NT2/D1 (cell line): Measurements from ENCODE around the gene ACOT8.

Experiments
- DNase-seq: peaks from one replicate; pipeline ENCODE4 v3.0.0-alpha.2; 2011; ENCODE audit warnings: low read depth, low spot score
- H3K27me3 ChIP-seq: 2 replicates; pipeline ENCODE4 v1.6.0; 2011; ENCODE audit warnings: mild to moderate bottlenecking; ENCODE audit not compliant: insufficient read length, insufficient read depth
- H3K36me3 ChIP-seq: 2 replicates; pipeline ENCODE4 v1.6.1; 2011; ENCODE audit warnings: mild to moderate bottlenecking, low read length, mixed read lengths; ENCODE audit not compliant: insufficient read depth, insufficient read length
- H3K4me1 ChIP-seq: 2 replicates; pipeline ENCODE4 v1.5.1; 2011; ENCODE audit not compliant: insufficient read depth, insufficient read length
- H3K4me3 ChIP-seq: 2 replicates; pipeline ENCODE4 v1.5.1; 2011; ENCODE audit warnings: low read depth; ENCODE audit not compliant: insufficient read length
- H3K9ac ChIP-seq: 2 replicates; pipeline ENCODE4 v1.6.0; 2011; ENCODE audit warnings: low read depth; ENCODE audit not compliant: insufficient read length
- H3K9me3 ChIP-seq: 2 replicates; pipeline ENCODE4 v1.5.1; 2011; ENCODE audit warnings: mild to moderate bottlenecking, low read length; ENCODE audit not compliant: insufficient read depth
- SUZ12 ChIP-seq: IDR thresholded peaks from 2 replicates; pipeline ENCODE4 v1.6.1; 2011; ENCODE audit not compliant: insufficient read length, insufficient read depth; ENCODE audit errors: extremely low read depth
- YY1 ChIP-seq: IDR thresholded peaks from 2 replicates; pipeline ENCODE4 v1.6.1; 2011; ENCODE audit not compliant: insufficient read length, insufficient read depth
- ZNF274 ChIP-seq: IDR thresholded peaks from 2 replicates; pipeline ENCODE4 v1.6.1; 2011; ENCODE audit warnings: mild to moderate bottlenecking, low read depth, low read length

The ACOT8 gene

GRCh38 chr20:45872626-45873025, 15.4 kb upstream of the ACOT8 start:
- Histone ChIP-seq H3K27me3 (no peaks in the 10 kb centered on the region), H3K4me3 (no peak overlapping the region), H3K36me3 (peaks cover 11% of the 10 kb centered on the region), H3K4me1 (no peaks in the 10 kb centered on the region), H3K9ac (no peak overlapping the region), H3K9me3 (no peaks in the 10 kb centered on the region)
- no peak for TF ChIP-seq YY1
- TF ChIP-seq SUZ12, result no peak
- no peak for TF ChIP-seq ZNF274
- DNase-seq, result no peak

- Histone ChIP-seq H3K4me3 (no peak overlapping the region), H3K9me3 (no peaks in the 10 kb centered on the region), H3K27me3 (no peaks in the 10 kb centered on the region), H3K9ac (no peak overlapping the region), H3K4me1 (no peaks in the 10 kb centered on the region), H3K36me3 (no peaks in the 10 kb centered on the region)
- no peak for DNase-seq
- TF ChIP-seq YY1, result no peak
- TF ChIP-seq SUZ12, result no peak
These were observed 10.6 kb upstream of the ACOT8 start for GRCh38 chr20:45867819-45868176.

GRCh38 chr20:45867136-45867818, 10.1 kb upstream of the ACOT8 start:
- DNase-seq, result no peak
- H3K36me3 ChIP-seq, result no peaks in the 10 kb centered on the region
- H3K4me1 ChIP-seq, result no peaks in the 10 kb centered on the region
- no peaks in the 10 kb centered on the region for H3K9me3 ChIP-seq
- TF ChIP-seq SUZ12 (no peak), ZNF274 (no peak), YY1 (no peak)
- H3K27me3 ChIP-seq, result no peaks in the 10 kb centered on the region
- H3K4me3 ChIP-seq, result no peak overlapping the region
- H3K9ac ChIP-seq, result no peak overlapping the region

GRCh38 chr20:45866454-45866853, 9.3 kb upstream of the ACOT8 start:
- TF ChIP-seq YY1 (no peak), ZNF274 (no peak), SUZ12 (no peak)
- Histone ChIP-seq H3K4me3 (no peak overlapping the region), H3K27me3 (no peaks in the 10 kb centered on the region), H3K4me1 (no peaks in the 10 kb centered on the region), H3K36me3 (no peaks in the 10 kb centered on the region), H3K9me3 (no peaks in the 10 kb centered on the region), H3K9ac (no peak overlapping the region)
- DNase-seq, result no peak

DNA sequence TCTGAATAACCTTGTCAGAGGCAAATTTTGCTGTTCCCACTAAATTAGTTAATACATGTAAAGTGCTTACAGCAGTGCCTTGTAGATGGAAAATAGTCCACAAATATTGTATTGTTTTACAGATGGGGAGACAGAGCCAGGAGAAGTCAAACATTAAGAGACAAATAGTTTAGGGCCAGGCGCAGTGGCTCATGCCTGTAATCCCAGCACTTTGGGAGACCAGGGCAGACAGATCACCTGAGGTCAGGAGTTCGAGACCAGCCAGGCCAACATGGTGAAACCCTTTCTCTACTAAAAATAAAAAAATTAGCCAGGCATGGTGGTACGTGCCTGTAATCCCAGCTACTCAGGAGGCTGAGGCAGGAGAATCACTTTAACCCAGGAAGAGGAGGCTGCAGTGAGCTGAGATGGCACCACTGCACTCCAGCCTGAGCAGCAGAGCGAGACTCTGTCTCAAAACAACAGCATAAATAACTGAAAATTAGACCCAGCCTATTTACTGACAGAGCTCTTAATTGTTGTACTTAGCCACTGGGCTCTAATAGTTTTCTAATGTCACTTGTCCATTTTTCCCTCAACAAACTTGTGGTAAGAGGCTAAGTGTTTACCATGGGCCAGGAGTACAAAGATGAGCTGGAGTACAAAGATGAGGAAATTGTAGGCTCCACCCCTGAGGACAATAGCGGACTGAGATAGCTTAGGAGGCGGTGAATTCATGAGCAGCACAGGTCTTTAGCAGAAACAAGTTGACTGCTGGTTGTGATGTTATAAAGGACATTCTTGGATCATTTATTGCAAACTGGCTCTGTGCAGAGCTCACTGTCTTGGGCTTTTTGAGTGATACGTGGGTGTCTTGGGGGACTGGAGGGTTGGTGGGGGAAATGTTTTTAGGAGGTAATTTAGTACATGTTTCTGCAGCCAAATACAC, 6.6 kb upstream of the ACOT8 start:
- no peak overlapping the region for H3K4me3 ChIP-seq
- no peaks in the 10 kb centered on the region for H3K27me3 ChIP-seq
- H3K9ac ChIP-seq, result no peak overlapping the region
- no peaks in the 10 kb centered on the region for H3K36me3 ChIP-seq
- DNase-seq, result no peak
- no peaks in the 10 kb centered on the region for H3K9me3 ChIP-seq
- TF ChIP-seq ZNF274 (no peak), YY1 (no peak), SUZ12 (no peak)
- no peaks in the 10 kb centered on the region for H3K4me1 ChIP-seq

DNA sequence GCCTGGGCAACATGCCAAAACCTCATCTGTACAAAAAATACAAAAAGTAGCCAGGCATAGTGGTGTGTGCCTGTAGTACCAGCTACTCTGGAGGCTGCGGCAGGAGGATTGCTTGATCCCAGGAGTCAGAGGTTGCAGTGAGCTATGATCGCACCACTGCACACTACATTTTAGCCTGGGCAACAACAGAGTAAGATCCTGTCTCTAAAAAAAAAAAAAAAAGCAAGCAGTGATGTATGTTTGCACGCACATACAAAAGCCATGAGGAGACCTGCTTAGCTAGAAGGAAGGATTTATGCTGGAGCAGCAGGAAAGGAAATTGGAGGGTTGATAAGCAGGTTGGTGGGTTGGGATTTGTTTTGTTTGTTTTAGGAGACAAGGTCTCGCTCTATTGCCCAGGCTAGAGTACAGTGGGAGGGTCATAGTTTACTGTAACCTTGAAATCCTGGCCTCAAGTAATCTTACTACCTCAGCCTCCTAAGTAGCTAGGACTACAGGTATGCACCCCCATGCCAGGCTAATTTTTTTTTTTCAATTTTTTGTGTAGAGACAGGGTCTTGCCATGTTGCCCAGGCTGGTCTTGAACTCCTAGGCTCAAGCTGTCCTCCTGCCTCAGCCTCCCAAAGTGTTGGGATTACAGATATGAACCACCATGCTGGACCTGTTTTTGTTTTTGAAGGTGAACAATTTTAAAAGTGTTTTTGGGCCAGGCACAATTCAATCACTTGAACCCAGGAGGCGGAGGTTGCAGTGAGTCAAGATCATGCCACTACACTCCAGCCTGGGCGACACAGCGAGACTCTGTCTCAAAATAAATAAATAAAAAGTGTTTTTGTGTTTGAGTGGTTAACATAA, 4.3 kb upstream of the ACOT8 start:
- no peak for TF ChIP-seq ZNF274
- TF ChIP-seq YY1, result no peak
- no peak for TF ChIP-seq SUZ12
- Histone ChIP-seq H3K4me3 (no peak overlapping the region), H3K9ac (no peak overlapping the region), H3K9me3 (no peaks in the 10 kb centered on the region), H3K4me1 (peaks cover 3% of the 10 kb centered on the region), H3K27me3 (no peaks in the 10 kb centered on the region), H3K36me3 (no peaks in the 10 kb centered on the region)
- no peak for DNase-seq
